HG03457 (cell line): ENCODE measurements around the gene RBKS.
"Not testable (repeated sequence)": the region's sequence is repeated elsewhere in the genome, so short reads cannot be mapped to it uniquely, and the experiment has no call there.

Experiments
- ATAC-seq: cut with Tn5 transposase; IDR thresholded peaks from one replicate; pipeline ENCODE4 v1.9.1; 2021; ENCODE audit warnings: moderate number of reproducible peaks; ENCODE audit not compliant: unreplicated experiment

Gene RBKS

GRCh38 chr2:27875089-27875881, 14.9 kb downstream of the RBKS start:
- no peak for ATAC-seq

DNA sequence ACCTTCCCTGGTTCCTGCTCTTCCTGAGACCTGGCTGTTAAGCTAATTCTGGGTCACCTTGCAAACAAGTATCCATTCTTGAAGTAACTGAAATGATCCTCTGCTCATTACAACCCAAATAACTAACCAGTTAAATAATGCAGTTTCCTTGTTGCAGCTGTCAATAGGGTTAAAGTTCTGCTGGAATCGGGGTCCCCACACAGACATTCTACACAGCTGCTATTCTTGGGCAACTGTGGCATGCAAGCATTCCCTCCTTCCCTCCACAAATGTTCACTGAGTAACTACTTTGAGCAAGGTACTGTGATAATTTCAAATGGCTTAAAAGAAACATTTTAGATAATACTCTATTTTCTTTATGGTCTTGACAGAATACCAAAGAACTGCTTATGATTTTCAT, 17.1 kb downstream of the RBKS start:
- ATAC-seq = no peak

DNA sequence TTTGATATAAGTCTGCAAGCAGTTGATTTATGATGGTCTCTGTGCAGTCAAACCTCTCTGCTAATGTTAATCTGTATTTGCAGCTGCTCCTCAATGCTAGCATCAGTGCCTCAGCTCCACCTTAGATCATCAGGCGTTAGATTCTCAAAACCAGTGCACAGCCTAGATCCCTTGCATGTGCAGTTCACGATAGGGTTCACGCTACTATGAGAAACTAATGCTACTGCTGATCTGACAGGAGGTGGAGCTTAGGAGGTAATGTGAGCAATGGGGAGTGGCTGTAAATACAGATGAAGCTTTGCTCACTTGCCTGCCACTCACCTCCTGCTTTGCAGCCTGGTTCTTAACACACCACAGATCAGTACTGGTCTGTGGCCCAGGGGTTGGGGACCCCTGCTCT, 18.4 kb downstream of the RBKS start:
- no peak for ATAC-seq

GRCh38 chr2:27870724-27871123, 19.5 kb downstream of the RBKS start:
- no peak for ATAC-seq

GRCh38 chr2:27869763-27870162, 20.4 kb downstream of the RBKS start:
- ATAC-seq = no peak

- ATAC-seq = no peak
Measured at GRCh38 chr2:27866237-27866636, 23.9 kb downstream of the RBKS start.

DNA sequence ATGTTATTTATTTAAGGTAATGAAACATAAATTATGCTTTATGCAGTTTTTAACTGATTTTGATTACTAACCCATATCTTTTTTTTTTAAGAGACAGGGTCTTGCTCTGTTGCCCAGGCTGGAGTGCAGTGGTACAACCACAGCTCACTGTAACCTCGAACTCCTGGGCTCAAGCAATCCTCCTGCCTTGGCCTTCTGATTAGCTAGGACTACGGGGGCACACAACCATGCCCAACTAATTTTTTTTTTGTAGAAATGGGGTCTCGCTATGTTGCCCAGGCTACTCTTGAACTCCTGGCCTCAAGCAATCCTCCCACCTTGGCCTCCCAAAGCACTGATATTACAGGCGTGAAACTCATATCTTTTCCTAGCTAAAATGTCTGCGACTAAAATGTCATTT, 26.2 kb downstream of the RBKS start:
- not testable (repeated sequence) for ATAC-seq

DNA sequence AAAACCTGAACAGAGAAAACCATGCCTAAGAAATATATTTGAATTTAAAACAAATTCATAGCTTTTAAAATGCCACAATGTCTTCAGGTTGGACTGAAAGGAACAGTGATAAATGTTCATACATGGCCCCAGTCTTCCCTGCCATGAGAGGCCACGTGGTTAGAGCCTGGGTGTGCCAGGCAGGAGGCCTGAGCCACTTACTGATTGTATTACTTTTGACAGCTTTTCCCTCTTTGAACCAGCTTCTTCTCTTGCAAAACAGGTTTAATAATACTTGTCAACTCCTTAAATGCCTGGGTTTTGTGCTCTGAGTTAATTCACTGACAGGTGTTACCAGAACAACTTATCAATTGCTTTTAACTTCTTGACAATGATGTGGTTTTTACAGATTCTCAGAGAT, 27.0 kb downstream of the RBKS start:
- no peak for ATAC-seq

DNA sequence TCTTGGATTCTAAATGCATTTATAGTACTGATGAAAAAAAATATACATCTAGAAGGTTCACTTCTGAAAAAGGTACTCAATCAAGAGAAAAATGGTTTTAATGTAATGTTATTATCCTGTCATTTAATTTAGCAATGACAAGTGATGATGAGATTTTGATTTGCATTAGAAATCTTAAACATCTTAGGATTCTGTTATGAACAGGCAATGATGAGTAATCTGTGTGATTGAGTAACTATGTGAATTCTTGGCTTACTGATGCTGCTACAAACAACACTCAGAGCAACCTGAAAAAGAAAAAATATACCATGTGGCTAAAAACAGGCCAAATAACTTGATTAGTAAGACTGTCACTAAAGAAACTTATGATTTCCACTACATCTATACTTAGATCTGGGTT, 30.1 kb downstream of the RBKS start:
- no peak for ATAC-seq

GRCh38 chr2:27857417-27858172, 32.6 kb downstream of the RBKS start:
- no peak for ATAC-seq

DNA sequence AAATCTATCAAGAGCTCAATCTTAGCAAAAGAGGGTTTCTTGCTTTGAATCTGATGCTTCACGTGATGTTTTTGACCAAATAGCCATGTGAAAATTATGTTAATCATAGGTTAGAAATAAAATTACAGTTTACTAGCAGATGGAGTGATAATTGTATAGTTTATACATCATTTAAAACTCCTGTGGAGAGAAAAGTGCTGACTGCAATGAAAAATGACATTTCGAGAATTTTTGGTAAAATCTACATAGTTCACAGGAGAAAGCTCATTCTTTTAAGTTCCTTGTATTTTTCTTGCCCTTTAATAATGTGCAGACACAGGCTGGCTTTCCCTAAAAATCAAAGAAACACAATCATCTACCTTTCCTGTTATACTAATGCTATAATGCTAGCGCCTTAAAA, 33.2 kb downstream of the RBKS start:
- ATAC-seq = no peak

GRCh38 chr2:27856386-27856785, 33.8 kb downstream of the RBKS start:
- ATAC-seq = no peak

DNA sequence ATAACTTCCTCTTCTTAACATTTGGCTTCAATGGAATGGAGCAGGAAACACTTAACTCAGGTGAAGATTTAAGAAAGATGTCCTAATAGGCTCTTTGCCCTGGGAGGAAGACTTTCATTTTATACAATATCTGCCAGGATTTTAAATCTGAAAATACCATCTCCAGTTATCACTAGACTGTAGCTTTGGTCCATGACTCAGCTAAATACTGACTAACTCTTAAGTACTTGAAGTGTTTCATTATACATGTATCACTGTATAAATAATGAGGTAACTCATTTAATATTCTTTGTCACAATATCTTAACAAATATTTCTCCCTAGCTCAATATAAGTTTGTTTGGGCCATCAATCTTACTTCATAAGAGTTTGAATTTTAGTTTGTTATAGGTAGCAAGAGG, 34.7 kb downstream of the RBKS start:
- no peak for ATAC-seq

GRCh38 chr2:27854229-27854862, 35.8 kb downstream of the RBKS start:
- no peak for ATAC-seq

DNA sequence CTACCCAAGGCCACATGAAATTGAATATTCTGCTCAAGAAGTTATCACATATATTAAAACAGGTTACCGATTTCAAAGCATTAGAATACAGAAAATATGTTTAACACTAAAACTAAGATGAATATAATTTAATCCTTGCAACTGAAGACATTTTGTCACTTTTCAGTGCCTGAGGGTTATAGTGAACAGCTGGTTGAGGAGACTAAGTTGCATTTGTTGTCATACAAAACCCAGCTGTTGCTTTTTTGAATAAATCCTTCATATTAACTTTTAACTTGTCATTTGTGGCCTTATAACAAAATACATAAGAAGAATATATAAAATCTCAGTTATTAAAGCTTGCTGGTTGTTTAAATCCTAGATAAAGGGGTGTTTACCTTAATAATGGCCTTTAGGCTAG, 37.5 kb downstream of the RBKS start:
- ATAC-seq = no peak

DNA sequence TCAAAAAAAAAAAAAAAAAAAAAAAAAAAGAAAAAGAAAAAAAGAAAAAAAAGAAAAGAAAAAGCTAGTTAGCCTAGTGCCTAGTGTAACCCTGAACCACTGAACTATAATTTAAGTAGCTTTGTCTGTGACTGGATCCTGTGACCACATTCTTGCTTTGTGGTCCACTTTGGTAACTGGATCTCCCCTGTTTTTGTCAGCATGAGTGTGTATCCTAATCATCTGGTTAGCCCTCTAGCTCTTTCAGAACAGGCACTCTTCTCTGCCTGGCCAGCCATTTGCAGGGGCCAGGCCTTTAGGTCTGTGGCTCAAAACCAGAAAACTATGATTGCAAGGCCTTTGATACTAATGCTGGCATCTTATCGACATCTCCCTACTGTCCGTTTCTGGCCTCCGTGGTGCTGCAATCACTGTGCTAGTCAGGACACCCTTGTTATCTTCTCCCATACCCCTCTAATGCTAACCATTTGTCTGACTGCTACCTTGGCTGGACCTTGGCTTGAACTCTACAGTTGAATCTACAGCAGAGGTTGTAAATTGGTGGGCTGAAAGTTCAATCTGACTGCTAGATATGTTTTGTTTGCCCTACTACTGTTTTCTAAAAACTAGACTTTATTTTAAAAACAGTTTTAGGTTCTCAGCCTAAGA, 40.5 kb downstream of the RBKS start:
- no peak for ATAC-seq

GRCh38 chr2:27847333-27847732, 42.9 kb downstream of the RBKS start:
- ATAC-seq = no peak

- ATAC-seq = no peak
Measured at GRCh38 chr2:27844821-27845255, 45.3 kb downstream of the RBKS start.

DNA sequence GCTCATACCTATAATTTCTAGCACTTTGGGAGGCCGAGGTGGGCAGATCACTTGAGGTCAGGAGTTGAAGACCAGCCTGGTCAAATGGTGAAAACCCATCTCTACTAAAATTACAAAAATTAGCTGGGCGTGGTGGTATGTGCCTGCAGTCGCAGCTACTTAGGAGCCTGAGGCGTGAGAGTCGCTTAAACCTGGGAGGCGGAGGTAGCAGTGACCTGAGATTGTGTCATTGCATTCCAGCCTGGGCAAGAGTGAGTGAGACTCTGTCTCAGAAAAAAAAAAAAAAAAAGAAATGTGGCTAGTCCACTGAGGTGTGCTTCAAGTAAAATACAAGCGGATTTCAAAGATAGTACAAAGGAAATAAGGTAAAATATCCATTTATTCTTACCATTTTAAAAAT, 46.2 kb downstream of the RBKS start:
- ATAC-seq = no peak

GRCh38 chr2:27842894-27843293, 47.3 kb downstream of the RBKS start:
- no peak for ATAC-seq

GRCh38 chr2:27839022-27839618, 51.1 kb downstream of the RBKS start:
- ATAC-seq = no peak
